ENCODE data around the gene LRRC4C. TPM values are rescaled to one million over a fixed set of nuclear protein-coding genes. Genes with fewer than 3 reads are reported as not detected.

LRRC4C gene
- total and polyA plus RNA-seq, 4 donors, result 0.33 to 5.3 (median 0.43) TPM

DNA sequence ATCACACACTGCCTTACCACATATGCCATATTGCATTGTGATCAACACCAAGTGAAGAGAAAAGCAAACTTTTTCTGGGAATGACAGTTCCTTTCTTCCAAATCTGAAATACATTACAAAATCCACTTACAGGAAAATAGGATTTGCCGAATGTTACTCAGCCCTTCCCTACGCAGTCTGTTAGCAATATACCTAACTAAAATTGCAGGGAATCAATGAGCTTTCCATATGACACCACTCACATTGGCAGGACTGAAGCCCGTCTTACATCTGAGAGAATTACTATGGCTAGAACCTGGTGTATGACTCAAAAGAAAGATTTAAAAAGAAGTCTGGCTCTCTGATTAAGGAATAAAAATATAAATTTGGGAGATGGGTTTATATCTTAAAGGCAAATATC lies 136.0 kb downstream of the LRRC4C start:
- Histone ChIP-seq H3K9me3 (ENCODE audit: control insufficient read depth in 4 of 4, insufficient read depth in 3 of 4, low read length in 3 of 4) (no peaks in the 10 kb centered on the region), H3K9ac (ENCODE audit: insufficient read depth in 1 of 2, low read length in 2 of 2) (no peak overlapping the region), H3K27me3 (ENCODE audit: control insufficient read depth in 3 of 3, insufficient read depth in 3 of 3, low read length in 2 of 3) (no peaks in the 10 kb centered on the region), H3K4me3 (no peak overlapping the region), H3K27ac (ENCODE audit: low read depth in 1 of 2, low read length in 1 of 2) (no peak overlapping the region), H3K4me1 (ENCODE audit: control insufficient read depth in 5 of 5, insufficient read depth in 5 of 5, low read length in 5 of 5) (peaks cover 0 to 2% (median 0%) of the 10 kb centered on the region in 5 donors), H3K36me3 (ENCODE audit: control insufficient read depth in 4 of 4, insufficient read depth in 4 of 4, low read length in 4 of 4) (no peaks in the 10 kb centered on the region)
- WGBS, 2 donors, result 93% methylated on average over 3 of the region's 3 CpGs
- DNase-seq, result no peak
- ATAC-seq (ENCODE audit: insufficient read depth, low FRiP score), result no peak
- TF ChIP-seq, protein P1, sequence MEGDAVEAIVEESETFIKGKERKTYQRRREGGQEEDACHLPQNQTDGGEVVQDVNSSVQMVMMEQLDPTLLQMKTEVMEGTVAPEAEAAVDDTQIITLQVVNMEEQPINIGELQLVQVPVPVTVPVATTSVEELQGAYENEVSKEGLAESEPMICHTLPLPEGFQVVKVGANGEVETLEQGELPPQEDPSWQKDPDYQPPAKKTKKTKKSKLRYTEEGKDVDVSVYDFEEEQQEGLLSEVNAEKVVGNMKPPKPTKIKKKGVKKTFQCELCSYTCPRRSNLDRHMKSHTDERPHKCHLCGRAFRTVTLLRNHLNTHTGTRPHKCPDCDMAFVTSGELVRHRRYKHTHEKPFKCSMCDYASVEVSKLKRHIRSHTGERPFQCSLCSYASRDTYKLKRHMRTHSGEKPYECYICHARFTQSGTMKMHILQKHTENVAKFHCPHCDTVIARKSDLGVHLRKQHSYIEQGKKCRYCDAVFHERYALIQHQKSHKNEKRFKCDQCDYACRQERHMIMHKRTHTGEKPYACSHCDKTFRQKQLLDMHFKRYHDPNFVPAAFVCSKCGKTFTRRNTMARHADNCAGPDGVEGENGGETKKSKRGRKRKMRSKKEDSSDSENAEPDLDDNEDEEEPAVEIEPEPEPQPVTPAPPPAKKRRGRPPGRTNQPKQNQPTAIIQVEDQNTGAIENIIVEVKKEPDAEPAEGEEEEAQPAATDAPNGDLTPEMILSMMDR (IDR thresholded peaks at IDR 0.05; ENCODE audit: control extremely low read depth, extremely low read depth), result no peak

DNA sequence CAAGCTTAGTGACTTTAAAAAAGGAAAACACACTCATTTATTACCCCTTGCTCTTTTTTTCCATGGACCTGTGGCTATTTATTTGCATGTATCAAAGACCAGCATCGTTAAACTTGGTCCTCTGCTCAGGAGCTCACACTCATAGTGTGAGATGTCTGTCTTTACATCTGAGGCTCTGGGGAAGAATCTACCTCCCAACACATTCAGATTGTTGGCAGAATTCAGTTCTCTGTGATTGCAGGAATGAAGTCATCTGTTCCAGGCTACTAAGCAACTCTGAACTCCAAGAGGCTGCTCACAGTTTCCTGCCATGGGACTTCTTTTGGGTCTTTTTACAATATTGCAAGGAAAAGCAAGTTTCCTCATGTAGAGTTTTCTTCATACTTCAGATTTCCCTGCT lies 138.8 kb downstream of the LRRC4C start:
- Histone ChIP-seq H3K4me3 (no peak overlapping the region), H3K4me1 (ENCODE audit: control insufficient read depth in 5 of 5, insufficient read depth in 5 of 5, low read length in 5 of 5) (no peaks in the 10 kb centered on the region), H3K36me3 (ENCODE audit: control insufficient read depth in 4 of 4, insufficient read depth in 4 of 4, low read length in 4 of 4) (no peaks in the 10 kb centered on the region), H3K9ac (ENCODE audit: insufficient read depth in 1 of 2, low read length in 2 of 2) (no peak overlapping the region), H3K27ac (ENCODE audit: low read depth in 1 of 2, low read length in 1 of 2) (no peak overlapping the region), H3K9me3 (ENCODE audit: control insufficient read depth in 4 of 4, insufficient read depth in 3 of 4, low read length in 3 of 4) (no peaks in the 10 kb centered on the region), H3K27me3 (ENCODE audit: control insufficient read depth in 3 of 3, insufficient read depth in 3 of 3, low read length in 2 of 3) (no peaks in the 10 kb centered on the region)
- DNase-seq (no peak), ATAC-seq (ENCODE audit: insufficient read depth, low FRiP score) (no peak)
- WGBS, 2 donors, result 76 to 86% methylated on average over 1 of the region's 1 CpG
- TF ChIP-seq, protein P1 (IDR thresholded peaks at IDR 0.05; ENCODE audit: control extremely low read depth, extremely low read depth), result no peak

- Histone ChIP-seq H3K4me1 (ENCODE audit: control insufficient read depth in 5 of 5, insufficient read depth in 5 of 5, low read length in 5 of 5) (no peaks in the 10 kb centered on the region), H3K4me3 (no peak overlapping the region), H3K27ac (ENCODE audit: low read depth in 1 of 2, low read length in 1 of 2) (no peak overlapping the region), H3K27me3 (ENCODE audit: control insufficient read depth in 3 of 3, insufficient read depth in 3 of 3, low read length in 2 of 3) (no peaks in the 10 kb centered on the region), H3K36me3 (ENCODE audit: control insufficient read depth in 4 of 4, insufficient read depth in 4 of 4, low read length in 4 of 4) (no peaks in the 10 kb centered on the region), H3K9ac (ENCODE audit: insufficient read depth in 1 of 2, low read length in 2 of 2) (no peak overlapping the region), H3K9me3 (ENCODE audit: control insufficient read depth in 4 of 4, insufficient read depth in 3 of 4, low read length in 3 of 4) (no peaks in the 10 kb centered on the region)
- WGBS, 2 donors, result 57 to 73% methylated on average over 3 of the region's 3 CpGs
- TF ChIP-seq, protein P1 (IDR thresholded peaks at IDR 0.05; ENCODE audit: control extremely low read depth, extremely low read depth), result no peak
- no peak for DNase-seq
- no peak for ATAC-seq (ENCODE audit: insufficient read depth, low FRiP score)
These were observed 139.2 kb downstream of the LRRC4C start for GRCh38 chr11:41320238-41320637.

- Histone ChIP-seq H3K27me3 (ENCODE audit: control insufficient read depth in 3 of 3, insufficient read depth in 3 of 3, low read length in 2 of 3) (no peaks in the 10 kb centered on the region), H3K27ac (ENCODE audit: low read depth in 1 of 2, low read length in 1 of 2) (no peak overlapping the region), H3K9ac (ENCODE audit: insufficient read depth in 1 of 2, low read length in 2 of 2) (no peak overlapping the region), H3K4me3 (no peak overlapping the region), H3K36me3 (ENCODE audit: control insufficient read depth in 4 of 4, insufficient read depth in 4 of 4, low read length in 4 of 4) (no peaks in the 10 kb centered on the region), H3K4me1 (ENCODE audit: control insufficient read depth in 5 of 5, insufficient read depth in 5 of 5, low read length in 5 of 5) (no peaks in the 10 kb centered on the region), H3K9me3 (ENCODE audit: control insufficient read depth in 4 of 4, insufficient read depth in 3 of 4, low read length in 3 of 4) (no peaks in the 10 kb centered on the region)
- ATAC-seq (ENCODE audit: insufficient read depth, low FRiP score) (no peak), DNase-seq (no peak)
- WGBS, 2 donors, result 79 to 81% methylated on average over 2 of the region's 2 CpGs
- TF ChIP-seq, protein P1 (IDR thresholded peaks at IDR 0.05; ENCODE audit: control extremely low read depth, extremely low read depth), result no peak
These were observed 140.0 kb downstream of the LRRC4C start for GRCh38 chr11:41319434-41319833.

Measured in lung (tissue), 12 donors.